BE2C (cell line): ENCODE measurements around the gene HSPH1.
"Not testable (repeated sequence)": the region's sequence is repeated elsewhere in the genome, so short reads cannot be mapped to it uniquely, and the experiment has no call there.

Source experiments
- DNase-seq: peaks from one replicate; pipeline ENCODE4 v3.0.0-alpha.2; 2020
- H3K27me3 ChIP-seq: fragments of 250-450 bp; sonication (Bioruptor Pico); 2 replicates; pipeline ENCODE4 v1.5.1; 2020; ENCODE audit warnings: mild to moderate bottlenecking
- H3K36me3 ChIP-seq: fragments of 250-450 bp; sonication (Bioruptor Pico); 2 replicates; pipeline ENCODE4 v1.5.1; 2020; ENCODE audit warnings: mild to moderate bottlenecking
- H3K4me1 ChIP-seq: fragments of 250-450 bp; sonication (Bioruptor Pico); 2 replicates; pipeline ENCODE4 v1.5.1; 2020
- H3K4me3 ChIP-seq: 2 replicates; pipeline ENCODE4 v1.5.1; 2011; ENCODE audit warnings: low read depth, low read length
- H3K9me3 ChIP-seq: fragments of 250-450 bp; sonication (Bioruptor Pico); 2 replicates; pipeline ENCODE4 v1.5.1; 2020
- TF ChIP-seq, protein P1 (sequence below): IDR thresholded peaks from 2 replicates; pipeline ENCODE4 v1.5.1; 2012; ENCODE audit warnings: mild to moderate bottlenecking, low read depth, low read length

The HSPH1 gene

GRCh38 chr13:31184981-31185645 lies 23.4 kb upstream of the HSPH1 start:
- no peaks in the 10 kb centered on the region for H3K27me3 ChIP-seq
- no peak overlapping the region for H3K4me3 ChIP-seq
- no peaks in the 10 kb centered on the region for H3K9me3 ChIP-seq
- TF ChIP-seq, protein P1, sequence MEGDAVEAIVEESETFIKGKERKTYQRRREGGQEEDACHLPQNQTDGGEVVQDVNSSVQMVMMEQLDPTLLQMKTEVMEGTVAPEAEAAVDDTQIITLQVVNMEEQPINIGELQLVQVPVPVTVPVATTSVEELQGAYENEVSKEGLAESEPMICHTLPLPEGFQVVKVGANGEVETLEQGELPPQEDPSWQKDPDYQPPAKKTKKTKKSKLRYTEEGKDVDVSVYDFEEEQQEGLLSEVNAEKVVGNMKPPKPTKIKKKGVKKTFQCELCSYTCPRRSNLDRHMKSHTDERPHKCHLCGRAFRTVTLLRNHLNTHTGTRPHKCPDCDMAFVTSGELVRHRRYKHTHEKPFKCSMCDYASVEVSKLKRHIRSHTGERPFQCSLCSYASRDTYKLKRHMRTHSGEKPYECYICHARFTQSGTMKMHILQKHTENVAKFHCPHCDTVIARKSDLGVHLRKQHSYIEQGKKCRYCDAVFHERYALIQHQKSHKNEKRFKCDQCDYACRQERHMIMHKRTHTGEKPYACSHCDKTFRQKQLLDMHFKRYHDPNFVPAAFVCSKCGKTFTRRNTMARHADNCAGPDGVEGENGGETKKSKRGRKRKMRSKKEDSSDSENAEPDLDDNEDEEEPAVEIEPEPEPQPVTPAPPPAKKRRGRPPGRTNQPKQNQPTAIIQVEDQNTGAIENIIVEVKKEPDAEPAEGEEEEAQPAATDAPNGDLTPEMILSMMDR, result no peak
- no peaks in the 10 kb centered on the region for H3K36me3 ChIP-seq
- no peaks in the 10 kb centered on the region for H3K4me1 ChIP-seq
- DNase-seq, result no peak

- TF ChIP-seq, protein P1, result no peak
- Histone ChIP-seq H3K36me3 (no peaks in the 10 kb centered on the region), H3K9me3 (no peaks in the 10 kb centered on the region), H3K4me1 (no peaks in the 10 kb centered on the region), H3K27me3 (no peaks in the 10 kb centered on the region), H3K4me3 (no peak overlapping the region)
- DNase-seq, result no peak
These were observed 22.7 kb upstream of the HSPH1 start for GRCh38 chr13:31184451-31184850.

- Histone ChIP-seq H3K36me3 (no peaks in the 10 kb centered on the region), H3K4me3 (no peak overlapping the region), H3K9me3 (no peaks in the 10 kb centered on the region), H3K4me1 (no peaks in the 10 kb centered on the region), H3K27me3 (no peaks in the 10 kb centered on the region)
- no peak for DNase-seq
- TF ChIP-seq, protein P1, result no peak
These were observed 21.3 kb upstream of the HSPH1 start for GRCh38 chr13:31182987-31183386.

DNA sequence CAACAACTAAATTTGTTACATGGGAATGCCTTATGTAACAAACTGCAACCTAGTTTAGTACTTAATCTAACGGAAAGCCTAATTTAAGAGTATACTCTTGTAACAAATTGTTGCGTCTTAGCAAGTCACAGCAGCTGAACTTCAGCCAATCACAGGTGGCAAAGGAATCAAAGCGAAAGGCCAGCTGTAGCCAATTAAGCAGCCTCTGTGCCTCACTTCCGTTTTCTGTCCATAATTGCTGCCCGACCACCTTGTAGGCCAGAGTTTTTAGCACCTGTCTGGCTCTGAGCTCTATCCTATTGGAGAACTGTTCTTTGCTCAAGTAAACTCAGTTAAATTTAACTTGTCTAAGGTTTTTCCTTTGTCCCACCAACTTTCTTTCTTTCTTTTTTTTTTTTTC lies 18.1 kb upstream of the HSPH1 start:
- no peaks in the 10 kb centered on the region for H3K9me3 ChIP-seq
- no peak for DNase-seq
- no peaks in the 10 kb centered on the region for H3K4me1 ChIP-seq
- no peaks in the 10 kb centered on the region for H3K36me3 ChIP-seq
- TF ChIP-seq, protein P1, result no peak
- no peak overlapping the region for H3K4me3 ChIP-seq
- H3K27me3 ChIP-seq, result no peaks in the 10 kb centered on the region

GRCh38 chr13:31179241-31179640 lies 17.5 kb upstream of the HSPH1 start:
- no peak for DNase-seq
- Histone ChIP-seq H3K4me1 (no peaks in the 10 kb centered on the region), H3K36me3 (no peaks in the 10 kb centered on the region), H3K4me3 (no peak overlapping the region), H3K27me3 (no peaks in the 10 kb centered on the region), H3K9me3 (no peaks in the 10 kb centered on the region)
- TF ChIP-seq, protein P1, result no peak

- not testable (repeated sequence) for H3K27me3 ChIP-seq, H3K9me3 ChIP-seq, H3K36me3 ChIP-seq, DNase-seq, H3K4me1 ChIP-seq, H3K4me3 ChIP-seq
These were observed 16.2 kb upstream of the HSPH1 start for GRCh38 chr13:31177813-31178495.
